ENCODE results near the gene LRRC61.

DNA sequence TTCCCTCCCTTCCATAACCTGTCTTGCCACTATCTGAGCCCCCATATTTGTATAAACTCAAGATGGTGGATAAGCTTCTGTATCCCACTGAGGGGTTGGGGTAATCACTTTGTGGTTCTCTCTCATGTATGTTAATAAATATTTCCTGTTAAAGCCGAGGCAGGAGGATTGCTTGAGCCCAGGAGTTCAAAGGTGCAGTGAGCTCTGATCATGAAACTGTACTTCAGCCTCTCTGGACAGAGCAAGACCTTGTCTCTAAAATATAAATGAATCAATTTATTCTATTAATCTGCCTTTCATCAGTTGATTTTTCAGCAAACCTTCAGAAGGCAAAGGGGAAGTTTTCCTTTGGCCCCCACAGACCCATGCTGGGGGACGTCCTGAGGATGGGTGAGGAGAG is 20.1 kb downstream of the LRRC61 start:
- TF ChIP-seq CTCF (conservative IDR thresholded peaks at IDR 0.05 in 1 of 2, IDR thresholded peaks at IDR 0.05 in 1 of 2; ENCODE audit: extremely low read depth in 1 of 2, insufficient read depth in 1 of 2, low read depth in 1 of 2, low read length in 2 of 2) = no peak
- no peak for TF ChIP-seq EZH2 (IDR thresholded peaks at IDR 0.05; ENCODE audit: borderline replicate concordance, low read length)

All from mammary epithelial cell (primary cell).